ENCODE measurements around the gene CPOX.

Gene CPOX

GRCh38 chr3:98596087-98596486 lies 2.7 kb upstream of the CPOX start:
- DNase-seq (ENCODE audit: low spot score), result no peak

- no peak for DNase-seq (ENCODE audit: low spot score)
These were observed 1.4 kb upstream of the CPOX start for GRCh38 chr3:98594628-98595324.

- no peak for DNase-seq (ENCODE audit: low spot score)
These were observed 971 bp downstream of the CPOX start for GRCh38 chr3:98592345-98592935.

- no peak for DNase-seq (ENCODE audit: low spot score)
These were observed 3.9 kb downstream of the CPOX start for GRCh38 chr3:98589331-98590036.

- DNase-seq (ENCODE audit: low spot score), result no peak
These were observed 5.3 kb downstream of the CPOX start for GRCh38 chr3:98588065-98588464.

- DNase-seq (ENCODE audit: low spot score), result no peak
These were observed 5.8 kb downstream of the CPOX start for GRCh38 chr3:98587654-98588053.

- DNase-seq (ENCODE audit: low spot score), result no peak
These were observed 8.9 kb downstream of the CPOX start for GRCh38 chr3:98584547-98584946.

- no peak for DNase-seq (ENCODE audit: low spot score)
These were observed 9.6 kb downstream of the CPOX start for GRCh38 chr3:98583766-98584165.

GRCh38 chr3:98582042-98582441 lies 11.4 kb downstream of the CPOX start:
- DNase-seq (ENCODE audit: low spot score), result no peak

- no peak for DNase-seq (ENCODE audit: low spot score)
These were observed 11.9 kb downstream of the CPOX start for GRCh38 chr3:98581474-98581873.

- DNase-seq (ENCODE audit: low spot score), result no peak
These were observed 12.7 kb downstream of the CPOX start for GRCh38 chr3:98580401-98581386.

- no peak for DNase-seq (ENCODE audit: low spot score)
These were observed 16.1 kb downstream of the CPOX start for GRCh38 chr3:98577178-98577895.

GRCh38 chr3:98574132-98574531 lies 19.3 kb downstream of the CPOX start:
- no peak for DNase-seq (ENCODE audit: low spot score)

GRCh38 chr3:98573181-98573728 lies 20.2 kb downstream of the CPOX start:
- no peak for DNase-seq (ENCODE audit: low spot score)

GRCh38 chr3:98568402-98568801 lies 25.0 kb downstream of the CPOX start:
- DNase-seq (ENCODE audit: low spot score), result no peak

- no peak for DNase-seq (ENCODE audit: low spot score)
These were observed 25.6 kb downstream of the CPOX start for GRCh38 chr3:98567666-98568270.

- DNase-seq (ENCODE audit: low spot score), result no peak
These were observed 27.6 kb downstream of the CPOX start for GRCh38 chr3:98565843-98566242.

- DNase-seq (ENCODE audit: low spot score), result peak; percentile 54
These were observed 28.2 kb downstream of the CPOX start for GRCh38 chr3:98565237-98565643.

- peak; percentile 32 for DNase-seq (ENCODE audit: low spot score)
These were observed 29.0 kb downstream of the CPOX start for GRCh38 chr3:98564282-98565005.

- peak; percentile 53 for DNase-seq (ENCODE audit: low spot score)
These were observed 29.6 kb downstream of the CPOX start for GRCh38 chr3:98563661-98564281.
